ENCODE data around the gene DIP2C.
"Not testable (repeated sequence)": the region's sequence is repeated elsewhere in the genome, so short reads cannot be mapped to it uniquely, and the experiment has no call there.

DIP2C gene

GRCh38 chr10:536371-536925, 153.0 kb downstream of the DIP2C start:
- TF ChIP-seq CTCF (conservative IDR thresholded peaks at IDR 0.05) (no peak), ZFX (IDR thresholded peaks at IDR 0.05) (no peak)
- H3K27ac ChIP-seq: no peak overlapping the region

GRCh38 chr10:535952-536351, 153.5 kb downstream of the DIP2C start:
- H3K27ac ChIP-seq: no peak overlapping the region
- TF ChIP-seq ZFX (IDR thresholded peaks at IDR 0.05): no peak
- TF ChIP-seq CTCF (conservative IDR thresholded peaks at IDR 0.05): no peak

GRCh38 chr10:535051-535450, 154.4 kb downstream of the DIP2C start:
- no peak for TF ChIP-seq ZFX (IDR thresholded peaks at IDR 0.05)
- TF ChIP-seq CTCF (conservative IDR thresholded peaks at IDR 0.05): no peak
- no peak overlapping the region for H3K27ac ChIP-seq

- no peak for TF ChIP-seq ZFX (IDR thresholded peaks at IDR 0.05)
- TF ChIP-seq CTCF (conservative IDR thresholded peaks at IDR 0.05): no peak
- H3K27ac ChIP-seq: no peak overlapping the region
Observed at GRCh38 chr10:534047-534566, 155.4 kb downstream of the DIP2C start.

- H3K27ac ChIP-seq: no peak overlapping the region
- TF ChIP-seq ZFX (IDR thresholded peaks at IDR 0.05): no peak
- no peak for TF ChIP-seq CTCF (conservative IDR thresholded peaks at IDR 0.05)
Observed at GRCh38 chr10:533611-534010, 155.9 kb downstream of the DIP2C start.

- TF ChIP-seq ZFX (IDR thresholded peaks at IDR 0.05) (no peak), CTCF (conservative IDR thresholded peaks at IDR 0.05) (no peak)
- H3K27ac ChIP-seq: no peak overlapping the region
Observed at GRCh38 chr10:533186-533585, 156.3 kb downstream of the DIP2C start.

- H3K27ac ChIP-seq: not testable (repeated sequence)
Observed at GRCh38 chr10:532331-532730, 157.1 kb downstream of the DIP2C start.

- H3K27ac ChIP-seq: no peak overlapping the region
- TF ChIP-seq CTCF (conservative IDR thresholded peaks at IDR 0.05) (no peak), ZFX (IDR thresholded peaks at IDR 0.05) (no peak)
Observed at GRCh38 chr10:531541-531940, 157.9 kb downstream of the DIP2C start.
